NB4 (cell line): ENCODE data around the gene EMC10.

Experiments
- DNase-seq: peaks from one replicate; pipeline ENCODE4 v3.0.0; 2010; ENCODE audit warnings: low read depth
- H3K4me3 ChIP-seq: one replicate; pipeline ENCODE4 v1.5.1; 2011; ENCODE audit warnings: mild to moderate bottlenecking, low read depth, low read length, moderate library complexity
- CTCF ChIP-seq: IDR thresholded peaks from one replicate; pipeline ENCODE4 v1.5.1; 2012; ENCODE audit warnings: low read depth, low read length
- MAX ChIP-seq: IDR thresholded peaks from 2 replicates; pipeline ENCODE4 v1.6.1; 2011; ENCODE audit warnings: low read depth, low read length
- MYC ChIP-seq: IDR thresholded peaks from 2 replicates; pipeline ENCODE4 v1.6.1; 2011; ENCODE audit warnings: low read depth, low read length
- POLR2A ChIP-seq: IDR thresholded peaks from 2 replicates; pipeline ENCODE4 v1.6.1; 2011; ENCODE audit warnings: mild to moderate bottlenecking; ENCODE audit not compliant: insufficient read length; ENCODE audit errors: extremely low read depth

The EMC10 gene

DNA sequence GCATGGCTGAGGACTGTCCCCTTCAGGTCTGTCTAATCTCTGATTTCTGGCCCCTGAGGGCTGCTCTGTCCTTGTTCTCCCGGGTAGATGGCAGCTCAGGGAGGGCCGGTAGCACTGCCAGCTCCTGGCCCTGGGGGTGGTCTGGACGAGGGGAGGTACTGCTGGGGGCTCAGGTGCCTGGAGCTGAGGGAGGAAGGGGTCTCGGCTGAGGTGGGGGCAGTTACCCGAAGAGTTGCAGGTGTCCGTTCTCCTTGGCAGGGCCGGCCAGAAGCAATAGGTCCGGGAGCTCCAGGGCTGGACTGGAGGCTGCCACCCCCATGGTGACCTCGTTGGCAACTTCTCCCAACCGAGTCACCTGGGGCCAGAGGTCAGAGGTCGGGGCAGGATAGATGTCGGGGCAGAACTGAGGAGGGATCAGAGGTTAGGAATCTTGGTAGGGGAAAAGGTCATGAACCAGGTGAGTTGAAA lies 1.2 kb upstream of the EMC10 start:
- DNase-seq, result no peak
- TF ChIP-seq CTCF (no peak), MAX (no peak), POLR2A (no peak), MYC (no peak)
- H3K4me3 ChIP-seq, result no peak overlapping the region

DNA sequence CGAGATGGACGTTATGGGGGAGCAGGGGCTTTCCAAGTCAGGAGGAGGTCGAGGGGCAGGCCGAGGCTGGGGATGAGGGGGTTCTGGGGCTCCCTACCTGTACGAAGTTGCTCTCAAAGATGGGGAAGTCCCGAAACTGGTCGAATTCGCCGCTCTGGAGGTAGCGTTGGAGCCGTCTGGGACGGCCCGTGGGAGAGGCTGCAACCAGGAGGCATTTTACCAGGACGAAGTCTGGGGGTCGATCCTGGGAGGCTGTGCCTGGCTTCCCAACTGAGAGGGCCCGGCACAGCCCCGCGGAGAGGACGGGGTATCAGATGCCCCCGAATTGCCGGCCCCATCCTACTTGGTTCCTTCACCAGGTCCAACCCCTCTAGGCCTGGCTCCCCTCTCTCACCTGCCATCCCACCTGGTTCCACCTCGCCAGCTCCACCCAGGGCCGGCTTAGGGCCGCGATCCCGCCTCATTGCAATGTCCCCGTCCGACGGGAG lies 527 bp upstream of the EMC10 start:
- no peak for DNase-seq
- TF ChIP-seq POLR2A (no peak), CTCF (no peak), MAX (no peak), MYC (no peak)
- no peak overlapping the region for H3K4me3 ChIP-seq

DNA sequence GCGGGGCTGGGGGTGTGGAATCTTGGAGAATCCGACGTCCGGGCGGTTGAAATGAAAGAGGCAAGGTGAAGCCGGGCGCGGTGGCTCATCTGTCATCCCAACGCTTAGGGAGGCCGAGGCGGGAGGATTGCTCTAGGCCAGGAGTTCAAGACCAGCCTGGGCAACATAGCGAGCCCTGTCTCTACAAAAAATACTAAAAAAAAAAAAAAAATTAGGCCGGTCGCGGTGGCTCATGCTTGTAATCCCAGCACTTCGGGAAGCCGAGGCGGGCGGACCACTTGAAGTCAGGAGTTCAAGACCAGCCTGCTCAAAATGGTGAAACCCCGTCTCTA lies 566 bp downstream of the EMC10 start:
- no peak for TF ChIP-seq CTCF
- TF ChIP-seq MAX, result no peak
- TF ChIP-seq MYC, result no peak
- no peak for TF ChIP-seq POLR2A
- DNase-seq, result no peak
- H3K4me3 ChIP-seq, result peak overlapping the region; percentile 44

GRCh38 chr19:50477751-50478515 lies 1.6 kb downstream of the EMC10 start:
- H3K4me3 ChIP-seq, result no peak overlapping the region
- DNase-seq, result no peak
- TF ChIP-seq POLR2A (no peak), MAX (no peak), MYC (no peak), CTCF (no peak)

- no peak overlapping the region for H3K4me3 ChIP-seq
- peak; percentile 36 for TF ChIP-seq CTCF
- no peak for TF ChIP-seq POLR2A
- peak; percentile 56 for TF ChIP-seq MAX
- peak; percentile 21; the same call in 1 of the 2 replicates for TF ChIP-seq MYC
- no peak for DNase-seq
Observed at GRCh38 chr19:50478901-50479715, 2.8 kb downstream of the EMC10 start.
